Measurements from ENCODE around the gene GRIP1. TPM values are rescaled to one million over a fixed set of nuclear protein-coding genes. Genes with fewer than 3 reads are reported as not detected.

Gene GRIP1
- total RNA-seq, 1 donor: 1.7 TPM

DNA sequence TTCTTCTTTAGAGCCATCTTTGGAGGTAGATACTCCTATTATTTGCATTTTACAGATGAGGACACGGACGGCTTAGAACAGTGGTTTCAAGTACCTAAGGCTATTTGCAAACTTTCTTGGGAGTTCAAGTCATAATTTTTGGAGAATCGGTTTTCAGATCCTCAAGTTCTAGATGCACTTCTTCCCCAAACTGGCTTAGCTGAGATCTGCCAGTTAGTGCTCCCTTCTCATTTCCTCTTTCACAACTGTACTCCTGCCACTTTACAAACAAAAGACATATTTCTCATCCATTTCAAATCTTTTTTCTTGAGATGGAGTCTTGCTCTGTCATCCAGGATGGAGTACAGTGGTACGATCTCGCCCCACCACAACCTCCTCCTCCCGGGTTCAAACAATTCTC is 299.3 kb downstream of the GRIP1 start:
- no peak overlapping the region for H3K4me3 ChIP-seq (ENCODE audit: low read depth, low read length)
- TF ChIP-seq, protein P1, sequence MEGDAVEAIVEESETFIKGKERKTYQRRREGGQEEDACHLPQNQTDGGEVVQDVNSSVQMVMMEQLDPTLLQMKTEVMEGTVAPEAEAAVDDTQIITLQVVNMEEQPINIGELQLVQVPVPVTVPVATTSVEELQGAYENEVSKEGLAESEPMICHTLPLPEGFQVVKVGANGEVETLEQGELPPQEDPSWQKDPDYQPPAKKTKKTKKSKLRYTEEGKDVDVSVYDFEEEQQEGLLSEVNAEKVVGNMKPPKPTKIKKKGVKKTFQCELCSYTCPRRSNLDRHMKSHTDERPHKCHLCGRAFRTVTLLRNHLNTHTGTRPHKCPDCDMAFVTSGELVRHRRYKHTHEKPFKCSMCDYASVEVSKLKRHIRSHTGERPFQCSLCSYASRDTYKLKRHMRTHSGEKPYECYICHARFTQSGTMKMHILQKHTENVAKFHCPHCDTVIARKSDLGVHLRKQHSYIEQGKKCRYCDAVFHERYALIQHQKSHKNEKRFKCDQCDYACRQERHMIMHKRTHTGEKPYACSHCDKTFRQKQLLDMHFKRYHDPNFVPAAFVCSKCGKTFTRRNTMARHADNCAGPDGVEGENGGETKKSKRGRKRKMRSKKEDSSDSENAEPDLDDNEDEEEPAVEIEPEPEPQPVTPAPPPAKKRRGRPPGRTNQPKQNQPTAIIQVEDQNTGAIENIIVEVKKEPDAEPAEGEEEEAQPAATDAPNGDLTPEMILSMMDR (IDR thresholded peaks at IDR 0.05; ENCODE audit: insufficient read depth, low read depth, low read length): no peak
- no peak for DNase-seq (ENCODE audit: low read depth)

DNA sequence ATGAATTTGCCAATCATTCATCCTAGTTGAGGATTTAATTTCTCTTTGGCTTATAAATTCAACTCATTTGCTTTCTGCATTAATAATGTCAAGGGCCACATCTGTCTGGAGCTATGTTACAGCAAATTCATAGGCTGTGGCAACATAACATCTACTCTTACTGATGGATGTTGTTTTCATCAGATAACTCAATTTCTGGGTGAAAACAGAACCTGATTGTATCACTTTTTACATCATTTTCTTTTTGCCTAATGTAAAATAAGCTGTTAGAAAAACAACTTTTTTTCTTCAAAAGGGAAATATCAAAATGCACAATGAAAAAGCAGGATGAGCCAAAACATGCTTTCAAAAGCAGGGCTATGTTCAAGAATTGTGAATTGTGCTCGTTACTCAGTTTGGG is 303.3 kb downstream of the GRIP1 start:
- TF ChIP-seq, protein P1 (IDR thresholded peaks at IDR 0.05; ENCODE audit: insufficient read depth, low read depth, low read length): no peak
- no peak overlapping the region for H3K4me3 ChIP-seq (ENCODE audit: low read depth, low read length)
- DNase-seq (ENCODE audit: low read depth): no peak

DNA sequence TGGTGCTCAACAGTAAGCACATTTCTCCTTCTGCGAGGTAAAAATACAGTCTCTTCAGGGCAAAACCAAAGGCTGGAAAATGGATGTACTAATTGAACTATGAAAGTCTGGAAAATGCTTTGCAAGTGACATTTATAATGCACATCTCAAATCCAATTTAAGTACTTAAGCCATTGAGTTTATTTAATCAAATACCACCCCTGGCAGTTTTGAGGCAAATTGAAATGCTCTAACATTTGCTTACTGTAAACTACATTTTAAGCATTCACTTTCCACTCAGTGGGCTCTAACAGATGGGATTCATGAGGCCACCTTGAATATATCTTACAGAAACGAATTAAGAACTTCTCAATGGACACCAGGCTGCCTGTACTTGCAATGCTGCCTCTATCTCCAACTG is 306.9 kb downstream of the GRIP1 start:
- H3K4me3 ChIP-seq (ENCODE audit: low read depth, low read length): no peak overlapping the region
- DNase-seq (ENCODE audit: low read depth): no peak
- TF ChIP-seq, protein P1 (IDR thresholded peaks at IDR 0.05; ENCODE audit: insufficient read depth, low read depth, low read length): no peak

DNA sequence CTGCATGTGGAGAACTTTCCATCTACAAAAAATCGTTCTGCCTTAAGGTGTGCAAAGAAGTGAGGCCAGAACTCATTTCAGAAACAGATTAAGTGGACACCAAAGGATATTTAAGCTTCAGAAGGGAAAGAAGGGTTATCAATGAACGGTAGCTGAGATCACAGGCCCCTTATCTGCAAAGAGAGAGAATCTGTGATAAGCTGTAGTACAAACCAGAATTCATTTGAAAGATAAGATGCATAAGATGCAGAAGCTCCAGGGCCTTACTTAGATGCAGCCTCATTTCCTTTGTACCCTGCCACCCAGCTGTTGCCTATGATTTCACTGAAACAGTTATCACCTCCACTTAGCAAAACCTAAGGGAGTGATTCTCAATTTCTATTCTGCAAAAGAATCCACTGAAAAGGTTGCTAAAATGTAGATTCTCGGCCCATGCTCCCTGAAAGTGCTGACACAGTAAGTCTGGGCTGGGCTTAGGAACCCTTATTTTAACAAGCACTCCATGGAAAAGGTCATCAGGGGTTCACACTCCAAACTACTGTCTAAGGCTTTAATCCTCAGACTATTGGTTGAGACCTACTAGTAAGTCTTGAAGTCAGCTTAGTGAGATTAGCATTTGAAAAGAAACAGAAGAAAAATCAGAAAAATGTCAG is 311.7 kb downstream of the GRIP1 start:
- TF ChIP-seq, protein P1 (IDR thresholded peaks at IDR 0.05; ENCODE audit: insufficient read depth, low read depth, low read length): no peak
- H3K4me3 ChIP-seq (ENCODE audit: low read depth, low read length): no peak overlapping the region
- no peak for DNase-seq (ENCODE audit: low read depth)

DNA sequence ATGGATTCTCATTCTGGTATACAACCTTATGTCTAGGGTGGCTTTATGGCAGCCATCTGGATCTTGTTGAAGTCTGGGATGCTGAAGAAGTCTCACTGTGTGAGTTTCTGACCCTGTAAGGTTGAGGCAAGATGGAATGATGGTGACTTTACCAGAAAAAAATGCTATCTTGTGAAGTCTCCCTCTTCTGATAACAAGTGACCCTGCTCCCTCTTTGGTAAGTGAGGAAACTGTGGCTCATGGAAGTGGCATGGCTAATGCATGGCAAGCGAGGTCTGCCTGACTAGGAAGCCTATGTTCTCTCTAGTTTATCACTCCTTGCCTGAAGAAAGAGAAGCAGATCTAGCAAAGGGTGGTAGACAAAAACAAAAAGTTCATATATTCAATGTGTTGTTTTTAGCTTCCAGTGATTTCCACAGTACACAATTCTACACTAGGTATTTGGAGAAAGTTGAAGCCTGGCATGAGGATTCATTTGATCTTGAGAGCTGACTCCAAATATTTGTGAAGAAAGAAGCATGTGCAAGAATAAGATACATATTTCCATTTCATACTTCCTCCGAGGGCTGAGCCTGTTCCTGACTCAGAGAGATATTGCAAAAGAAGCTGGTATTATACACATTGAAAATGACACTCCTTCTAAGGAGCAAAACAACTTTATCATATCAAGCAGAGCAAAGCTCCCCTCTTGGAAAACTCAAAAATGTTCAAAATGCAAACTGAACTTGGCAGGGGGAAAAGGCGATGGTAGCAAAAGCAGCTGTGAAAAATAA is 313.0 kb downstream of the GRIP1 start:
- TF ChIP-seq, protein P1 (IDR thresholded peaks at IDR 0.05; ENCODE audit: insufficient read depth, low read depth, low read length): no peak
- H3K4me3 ChIP-seq (ENCODE audit: low read depth, low read length): no peak overlapping the region
- no peak for DNase-seq (ENCODE audit: low read depth)

DNA sequence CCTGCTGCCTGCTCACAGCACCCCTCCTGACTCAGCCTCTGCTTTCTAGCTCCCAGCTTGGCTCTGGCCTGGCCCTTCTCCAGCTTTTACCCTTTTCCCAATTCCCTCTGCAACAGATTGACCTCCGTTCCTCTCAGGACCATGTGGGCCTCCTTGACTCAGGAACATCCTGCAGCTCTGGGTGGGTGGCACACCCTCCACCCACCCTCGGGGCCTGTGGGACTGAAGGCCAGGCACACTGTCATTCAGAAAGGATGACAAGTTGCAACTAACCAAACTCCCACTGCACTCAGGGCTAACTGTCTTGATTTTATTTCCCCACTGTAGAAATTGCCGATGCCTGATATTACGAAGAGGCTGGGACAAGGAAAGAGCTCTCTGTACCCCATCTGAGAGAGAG is 317.2 kb downstream of the GRIP1 start:
- TF ChIP-seq, protein P1 (IDR thresholded peaks at IDR 0.05; ENCODE audit: insufficient read depth, low read depth, low read length): no peak
- H3K4me3 ChIP-seq (ENCODE audit: low read depth, low read length): no peak overlapping the region
- DNase-seq (ENCODE audit: low read depth): no peak

All from fibroblast of villous mesenchyme (primary cell).